OCI-LY3 (cell line): ENCODE measurements around the gene RPP38.

Source experiments
- H2AFZ ChIP-seq: fragments of 200-600, 300-600 bp; shearing (Covaris generic); 2 replicates; pipeline ENCODE4 v1.6.0; 2014; ENCODE audit warnings: antibody characterized with exemption, low read depth, low read length
- H3K27ac ChIP-seq: fragments of 200-600, 300-600 bp; sonication (generic); 2 replicates; pipeline ENCODE4 v1.5.1; 2014; ENCODE audit warnings: mild to moderate bottlenecking, low read length, moderate library complexity, mixed read lengths
- H3K27me3 ChIP-seq: fragments of 200-600, 300-600 bp; sonication (generic); 2 replicates; pipeline ENCODE4 v1.6.1; 2014; ENCODE audit warnings: low read depth, low read length, mixed read lengths
- H3K36me3 ChIP-seq: fragments of 200-600, 300-600 bp; sonication (generic); replicated peaks from 2 replicates; pipeline ENCODE3; 2014; ENCODE audit warnings: low read depth, low read length, mixed read lengths
- H3K4me1 ChIP-seq: fragments of 300-600, 200-600 bp; sonication (generic); 2 replicates; pipeline ENCODE4 v1.6.1; 2014; ENCODE audit warnings: low read length, mixed read lengths
- H3K4me2 ChIP-seq: fragments of 200-600, 300-600 bp; sonication (generic); 2 replicates; pipeline ENCODE4 v1.6.1; 2014; ENCODE audit warnings: low read length, mixed read lengths
- H3K4me3 ChIP-seq: fragments of 300-600, 200-600 bp; sonication (generic); 2 replicates; pipeline ENCODE4 v1.5.1; 2014; ENCODE audit warnings: antibody characterized with exemption, mild to moderate bottlenecking, low read length, moderate library complexity
- H3K79me2 ChIP-seq: fragments of 300-600, 200-600 bp; shearing (Covaris generic); 2 replicates; pipeline ENCODE4 v1.6.1; 2014; ENCODE audit warnings: mild to moderate bottlenecking, low read length, mixed read lengths
- H3K9ac ChIP-seq: fragments of 300-600, 200-600 bp; shearing (Covaris generic); 2 replicates; pipeline ENCODE4 v1.6.0; 2014; ENCODE audit warnings: mild to moderate bottlenecking, low read length, moderate library complexity
- H3K9me3 ChIP-seq: fragments of 200-600, 300-600 bp; shearing (Covaris generic); 2 replicates; pipeline ENCODE4 v1.6.1; 2014; ENCODE audit warnings: low read length, mixed read lengths; ENCODE audit not compliant: insufficient read depth
- H4K20me1 ChIP-seq: fragments of 200-600, 300-600 bp; sonication (generic); 2 replicates; pipeline ENCODE4 v1.6.1; 2016; ENCODE audit warnings: low read length, mixed read lengths; ENCODE audit not compliant: insufficient read depth
- CTCF ChIP-seq: fragments of 200-600, 300-600 bp; sonication (generic); IDR thresholded peaks from 2 replicates; pipeline ENCODE4 v1.5.1; 2014; ENCODE audit warnings: antibody characterized with exemption, low read length, low read depth
- EZH2phosphoT487 ChIP-seq: fragments of 200-600 bp; shearing (Covaris generic); IDR thresholded peaks from 2 replicates; pipeline ENCODE4 v1.6.1; 2018; ENCODE audit warnings: antibody characterized with exemption, mixed run types, low read depth

The RPP38 gene

GRCh38 chr10:15058689-15059088 is 38.5 kb upstream of the RPP38 start:
- Histone ChIP-seq H3K4me3 (no peak overlapping the region), H3K4me1 (no peaks in the 10 kb centered on the region), H3K9me3 (no peaks in the 10 kb centered on the region), H4K20me1 (no peaks in the 10 kb centered on the region), H3K9ac (no peak overlapping the region), H3K27ac (no peak overlapping the region), H3K27me3 (no peaks in the 10 kb centered on the region), H3K4me2 (no peak overlapping the region), H3K79me2 (no peaks in the 10 kb centered on the region), H2AFZ (no peak overlapping the region), H3K36me3 (no peaks in the 10 kb centered on the region)
- no peak for TF ChIP-seq CTCF

GRCh38 chr10:15059914-15060313 is 37.2 kb upstream of the RPP38 start:
- H3K9me3 ChIP-seq = no peaks in the 10 kb centered on the region
- no peak overlapping the region for H3K4me2 ChIP-seq
- H3K9ac ChIP-seq = no peak overlapping the region
- H3K36me3 ChIP-seq = no peaks in the 10 kb centered on the region
- H3K27ac ChIP-seq = no peak overlapping the region
- no peaks in the 10 kb centered on the region for H3K27me3 ChIP-seq
- H3K4me3 ChIP-seq = no peak overlapping the region
- H2AFZ ChIP-seq = no peak overlapping the region
- TF ChIP-seq CTCF (no peak), EZH2phosphoT487 (no peak)
- no peaks in the 10 kb centered on the region for H4K20me1 ChIP-seq
- H3K4me1 ChIP-seq = no peaks in the 10 kb centered on the region
- H3K79me2 ChIP-seq = no peaks in the 10 kb centered on the region

- H3K4me2 ChIP-seq = no peak overlapping the region
- no peaks in the 10 kb centered on the region for H3K27me3 ChIP-seq
- no peak overlapping the region for H3K4me3 ChIP-seq
- no peaks in the 10 kb centered on the region for H3K9me3 ChIP-seq
- no peaks in the 10 kb centered on the region for H3K36me3 ChIP-seq
- no peak overlapping the region for H2AFZ ChIP-seq
- H3K9ac ChIP-seq = no peak overlapping the region
- H3K79me2 ChIP-seq = no peaks in the 10 kb centered on the region
- no peak overlapping the region for H3K27ac ChIP-seq
- H4K20me1 ChIP-seq = no peaks in the 10 kb centered on the region
- TF ChIP-seq EZH2phosphoT487 (no peak), CTCF (no peak)
- no peaks in the 10 kb centered on the region for H3K4me1 ChIP-seq
Observed at GRCh38 chr10:15060638-15061037, 36.5 kb upstream of the RPP38 start.

- Histone ChIP-seq H3K27ac (no peak overlapping the region), H3K36me3 (no peaks in the 10 kb centered on the region), H2AFZ (no peak overlapping the region), H3K9me3 (no peaks in the 10 kb centered on the region), H3K79me2 (no peaks in the 10 kb centered on the region), H4K20me1 (no peaks in the 10 kb centered on the region), H3K9ac (no peak overlapping the region), H3K4me2 (no peak overlapping the region), H3K27me3 (no peaks in the 10 kb centered on the region), H3K4me3 (no peak overlapping the region), H3K4me1 (no peaks in the 10 kb centered on the region)
- TF ChIP-seq EZH2phosphoT487 (no peak), CTCF (no peak)
Observed at GRCh38 chr10:15067154-15067553, 30.0 kb upstream of the RPP38 start.
